ENCODE measurements around the gene BMF. TPM values are rescaled to one million over a fixed set of nuclear protein-coding genes. Genes with fewer than 3 reads are reported as not detected.

Gene BMF
- polyA plus RNA-seq, 2 of the 4 experiments (the other 2 are of a cell fraction), result 1.4 to 1.6 TPM

- FAIRE-seq (no peak), ATAC-seq (peak; percentile 99), DNase-seq (ENCODE audit: low read depth in 1 of 2, low spot score in 1 of 2) (peak; percentile 78 to 87)
- 1% methylated on average over 25 of the region's 59 CpGs for WGBS (ENCODE audit: missing lambda C conversion rate)
- peak within 1 kb of the TSS; percentile 99 for H3K4me3 ChIP-seq
- ChIA-PET POLR2A (interaction anchor here (0.6 kb wide), 1 partner anchor 103 kb away, joined by 3 read pairs; no protein-coding TSS in a partner anchor), CTCF (interaction anchor here (0.6 to 12.9 kb wide), 5 partner anchors 16 to 235 kb away, joined by 3 to 174 read pairs (median 7); partner anchors contain the start of gene BMF)
- no peaks in the 10 kb centered on the region for H3K9me3 ChIP-seq
- peak within 1 kb of the TSS; percentile 89 for H3K27ac ChIP-seq
- TF ChIP-seq MAX (IDR thresholded peaks at IDR 0.05) (peak; percentile 58), TP53 (CRISPR knock-in tag; IDR thresholded peaks at IDR 0.05) (no peak), BCL3 (IDR thresholded peaks at IDR 0.05) (peak; percentile 54; the same call in 2 of the 3 replicates), JUN (IDR thresholded peaks at IDR 0.05) (peak; percentile 44 to 63; a peak in 3 of 5 replicates), POLR2A (IDR thresholded peaks at IDR 0.05; ENCODE audit: low read length) (peak; percentile 87), PHF8 (IDR thresholded peaks at IDR 0.05; ENCODE audit: borderline replicate concordance, low read depth) (peak; percentile 55), NR3C1 (IDR thresholded peaks at IDR 0.05) (no peak)
- H3K4me1 ChIP-seq, result peaks cover 10% of the 10 kb centered on the region; the same call in 1 of the 3 replicates
- peak within 1 kb of the TSS; percentile 76 for H3K4me2 ChIP-seq
These were observed 69.8 kb downstream of the BMF start, which contains the start of gene SRP14 for GRCh38 chr15:40038638-40039543. Gene SRP14 (minus strand): TSS chr15:40039181. CDS start chr15:40039116, 65 bp downstream.

GRCh38 chr15:40038275-40038637 is 70.4 kb downstream of the BMF start:
- Histone ChIP-seq H3K4me3 (peak overlapping the region; percentile 99), H3K9me3 (no peaks in the 10 kb centered on the region), H3K27ac (peak overlapping the region; percentile 89), H3K4me1 (peaks cover 10% of the 10 kb centered on the region; the same call in 1 of the 3 replicates), H3K4me2 (peak overlapping the region; percentile 76)
- CTCF ChIA-PET, result interaction anchor here (0.9 to 12.9 kb wide), 3 partner anchors 64 to 236 kb away, joined by 3 to 174 read pairs (median 36); partner anchors contain the start of gene BMF
- FAIRE-seq, result no peak
- 4% methylated on average over 18 of the region's 18 CpGs for WGBS (ENCODE audit: missing lambda C conversion rate)
- peak in 1 of 2 experiments; percentile 9; a peak in 1 of 6 replicates for ATAC-seq
- DNase-seq (ENCODE audit: low read depth in 1 of 2, low spot score in 1 of 2), result no peak
- TF ChIP-seq FOSB (CRISPR knock-in tag; IDR thresholded peaks at IDR 0.05), result no peak
- no peak for TF ChIP-seq FOSL2 (IDR thresholded peaks at IDR 0.05)
- TF ChIP-seq FOSL2 (CRISPR knock-in tag; IDR thresholded peaks at IDR 0.05), result no peak
- TF ChIP-seq ZC3H11A (IDR thresholded peaks at IDR 0.05), result no peak
- no peak for TF ChIP-seq HOXB13 (CRISPR knock-in tag; IDR thresholded peaks at IDR 0.05; ENCODE audit: low read depth)
- TF ChIP-seq CHD2 (IDR thresholded peaks at IDR 0.05; ENCODE audit: low read length, partially characterized antibody), result no peak
- no peak for TF ChIP-seq RCOR1 (IDR thresholded peaks at IDR 0.05; ENCODE audit: low read depth, low read length)
- POLR2A ChIA-PET, result interaction anchor here (0.6 kb wide), 1 partner anchor 103 kb away, joined by 3 read pairs; no protein-coding TSS in a partner anchor

Other genes with a start within 250 kb of the BMF start
- gene GPR176, start 188.6 kb downstream of the BMF start, polyA plus RNA-seq (2011; rRNA removed), result 1.5 and 2.0 TPM in 2 replicates
- 7.1 to 8.1 TPM (median 8.1 TPM) in 3 replicates for gene GPR176, start 188.6 kb downstream of the BMF start, polyA plus RNA-seq (2017; fragmentation: RNase III; extraction: RNeasy Plus Mini Kit Qiagen cat#74134 plus additional on column Dnase treatment)
- gene EIF2AK4, start 174.8 kb downstream of the BMF start, polyA plus RNA-seq (2011; rRNA removed), result 38.3 and 38.6 TPM in 2 replicates
- gene EIF2AK4, start 174.8 kb downstream of the BMF start, polyA plus RNA-seq (2017; fragmentation: RNase III; extraction: RNeasy Plus Mini Kit Qiagen cat#74134 plus additional on column Dnase treatment), result 19.5 to 23.0 TPM (median 22.2 TPM) in 3 replicates
- gene SRP14, start 69.7 kb downstream of the BMF start, polyA plus RNA-seq (2011; rRNA removed), result 216 and 306 TPM in 2 replicates
- gene SRP14, start 69.7 kb downstream of the BMF start, polyA plus RNA-seq (2017; fragmentation: RNase III; extraction: RNeasy Plus Mini Kit Qiagen cat#74134 plus additional on column Dnase treatment), result 343 to 380 TPM (median 374 TPM) in 3 replicates
- gene BUB1B, start 52.2 kb upstream of the BMF start, polyA plus RNA-seq (2011; rRNA removed), result 37.5 and 42.2 TPM in 2 replicates
- 35.0 to 50.2 TPM (median 42.6 TPM) in 3 replicates for gene BUB1B, start 52.2 kb upstream of the BMF start, polyA plus RNA-seq (2017; fragmentation: RNase III; extraction: RNeasy Plus Mini Kit Qiagen cat#74134 plus additional on column Dnase treatment)
- gene PAK6, start 130.2 kb upstream of the BMF start, polyA plus RNA-seq (2011; rRNA removed), result 0.08 and 0.16 TPM in 2 replicates
- 0.05 to 0.12 TPM (median 0.10 TPM) in 3 replicates for gene PAK6, start 130.2 kb upstream of the BMF start, polyA plus RNA-seq (2017; fragmentation: RNase III; extraction: RNeasy Plus Mini Kit Qiagen cat#74134 plus additional on column Dnase treatment)
- not detected in 2 replicates for gene ANKRD63, start 174.2 kb upstream of the BMF start, polyA plus RNA-seq (2011; rRNA removed)
- 0.08 to 0.25 TPM (median 0.10 TPM) in 3 replicates for gene ANKRD63, start 174.2 kb upstream of the BMF start, polyA plus RNA-seq (2017; fragmentation: RNase III; extraction: RNeasy Plus Mini Kit Qiagen cat#74134 plus additional on column Dnase treatment)
- 0.19 and 0.30 TPM in 2 replicates for gene PLCB2, start 199.1 kb upstream of the BMF start, polyA plus RNA-seq (2011; rRNA removed)
- 0.38 to 0.58 TPM (median 0.49 TPM) in 3 replicates for gene PLCB2, start 199.1 kb upstream of the BMF start, polyA plus RNA-seq (2017; fragmentation: RNase III; extraction: RNeasy Plus Mini Kit Qiagen cat#74134 plus additional on column Dnase treatment)
- gene INAFM2, start 214.8 kb upstream of the BMF start, polyA plus RNA-seq (2011; rRNA removed), result 2.8 and 3.5 TPM in 2 replicates
- 3.3 to 3.9 TPM (median 3.8 TPM) in 3 replicates for gene INAFM2, start 214.8 kb upstream of the BMF start, polyA plus RNA-seq (2017; fragmentation: RNase III; extraction: RNeasy Plus Mini Kit Qiagen cat#74134 plus additional on column Dnase treatment)
- gene CCDC9B, start 232.1 kb upstream of the BMF start, polyA plus RNA-seq (2011; rRNA removed), result 1.9 and 2.8 TPM in 2 replicates
- gene CCDC9B, start 232.1 kb upstream of the BMF start, polyA plus RNA-seq (2017; fragmentation: RNase III; extraction: RNeasy Plus Mini Kit Qiagen cat#74134 plus additional on column Dnase treatment), result 23.4 to 28.7 TPM (median 27.4 TPM) in 3 replicates
- gene PHGR1, start 242.2 kb upstream of the BMF start, polyA plus RNA-seq (2011; rRNA removed), result not detected in 2 replicates
- gene PHGR1, start 242.2 kb upstream of the BMF start, polyA plus RNA-seq (2017; fragmentation: RNase III; extraction: RNeasy Plus Mini Kit Qiagen cat#74134 plus additional on column Dnase treatment), result not detected in 3 replicates
- 0.26 and 0.52 TPM in 2 replicates for gene DISP2, start 249.3 kb upstream of the BMF start, polyA plus RNA-seq (2011; rRNA removed)
- gene DISP2, start 249.3 kb upstream of the BMF start, polyA plus RNA-seq (2017; fragmentation: RNase III; extraction: RNeasy Plus Mini Kit Qiagen cat#74134 plus additional on column Dnase treatment), result 0.39 to 0.82 TPM (median 0.56 TPM) in 3 replicates